Mammary epithelial cell (primary cell): Measurements from ENCODE around the gene IPO9.

Source experiments
- EZH2 ChIP-seq: IDR thresholded peaks from 2 replicates; pipeline ENCODE4 v1.6.1; 2012; ENCODE audit warnings: low read length, inconsistent platforms, borderline replicate concordance
- TF ChIP-seq, protein P1 (sequence below), 2 donors: IDR thresholded peaks in 1 of 2; conservative IDR thresholded peaks in 1 of 2; 2 replicates each; pipeline ENCODE4 v1.5.1; 2011 to 2012; ENCODE audit warnings: inconsistent platforms in 2 of 2, low read length in 2 of 2, mild to moderate bottlenecking in 2 of 2, control low read depth in 1 of 2, low read depth in 1 of 2; ENCODE audit not compliant: insufficient read depth in 1 of 2; ENCODE audit errors: extremely low read depth in 1 of 2

DNA sequence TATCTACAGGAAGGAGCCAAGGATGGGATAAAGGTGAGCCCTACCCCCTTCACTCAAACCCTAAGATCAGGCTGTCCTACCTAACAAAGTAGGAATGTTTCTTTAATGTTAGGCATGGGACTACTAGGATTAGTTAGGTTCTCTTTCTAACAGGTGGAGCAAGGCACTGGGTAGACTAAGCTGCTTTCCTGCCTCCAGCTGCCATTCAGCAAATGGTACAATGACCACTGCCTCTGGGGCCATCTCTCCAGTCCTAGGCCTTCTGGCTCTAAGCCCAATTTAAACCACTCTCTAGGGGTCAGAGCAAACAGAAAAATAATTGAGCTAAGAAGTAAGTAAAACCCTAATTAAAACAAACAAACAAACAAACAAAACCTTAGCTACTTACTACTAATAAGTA is 15.7 kb upstream of the IPO9 start:
- TF ChIP-seq, protein P1, sequence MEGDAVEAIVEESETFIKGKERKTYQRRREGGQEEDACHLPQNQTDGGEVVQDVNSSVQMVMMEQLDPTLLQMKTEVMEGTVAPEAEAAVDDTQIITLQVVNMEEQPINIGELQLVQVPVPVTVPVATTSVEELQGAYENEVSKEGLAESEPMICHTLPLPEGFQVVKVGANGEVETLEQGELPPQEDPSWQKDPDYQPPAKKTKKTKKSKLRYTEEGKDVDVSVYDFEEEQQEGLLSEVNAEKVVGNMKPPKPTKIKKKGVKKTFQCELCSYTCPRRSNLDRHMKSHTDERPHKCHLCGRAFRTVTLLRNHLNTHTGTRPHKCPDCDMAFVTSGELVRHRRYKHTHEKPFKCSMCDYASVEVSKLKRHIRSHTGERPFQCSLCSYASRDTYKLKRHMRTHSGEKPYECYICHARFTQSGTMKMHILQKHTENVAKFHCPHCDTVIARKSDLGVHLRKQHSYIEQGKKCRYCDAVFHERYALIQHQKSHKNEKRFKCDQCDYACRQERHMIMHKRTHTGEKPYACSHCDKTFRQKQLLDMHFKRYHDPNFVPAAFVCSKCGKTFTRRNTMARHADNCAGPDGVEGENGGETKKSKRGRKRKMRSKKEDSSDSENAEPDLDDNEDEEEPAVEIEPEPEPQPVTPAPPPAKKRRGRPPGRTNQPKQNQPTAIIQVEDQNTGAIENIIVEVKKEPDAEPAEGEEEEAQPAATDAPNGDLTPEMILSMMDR (conservative IDR thresholded peaks at IDR 0.05 in 1 of 2, IDR thresholded peaks at IDR 0.05 in 1 of 2; ENCODE audit: extremely low read depth in 1 of 2, insufficient read depth in 1 of 2, low read depth in 1 of 2, low read length in 2 of 2) = no peak
- TF ChIP-seq EZH2 = no peak
